ENCODE data around the gene CCDC28B.

CCDC28B gene

DNA sequence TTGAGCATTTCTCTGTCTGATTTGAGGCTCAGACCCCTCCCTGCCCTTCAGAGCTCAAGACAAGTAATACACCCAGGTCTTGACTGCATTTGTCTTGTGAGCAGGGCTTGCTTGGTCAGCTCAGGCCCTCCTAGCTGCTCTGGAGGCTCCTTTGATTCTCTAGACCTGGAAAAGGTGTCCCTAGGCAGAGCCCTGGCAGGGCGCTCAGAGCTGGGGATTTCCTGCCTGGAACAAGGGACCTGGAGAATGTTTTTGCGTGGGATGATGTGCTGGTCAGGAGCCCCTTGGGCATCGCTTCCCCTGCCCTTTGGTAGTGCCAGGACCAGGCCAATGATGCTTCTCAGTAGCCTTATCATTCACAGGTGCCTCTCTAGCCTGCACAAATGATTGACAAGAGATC, 4.9 kb upstream of the CCDC28B start:
- no peak for DNase-seq

DNA sequence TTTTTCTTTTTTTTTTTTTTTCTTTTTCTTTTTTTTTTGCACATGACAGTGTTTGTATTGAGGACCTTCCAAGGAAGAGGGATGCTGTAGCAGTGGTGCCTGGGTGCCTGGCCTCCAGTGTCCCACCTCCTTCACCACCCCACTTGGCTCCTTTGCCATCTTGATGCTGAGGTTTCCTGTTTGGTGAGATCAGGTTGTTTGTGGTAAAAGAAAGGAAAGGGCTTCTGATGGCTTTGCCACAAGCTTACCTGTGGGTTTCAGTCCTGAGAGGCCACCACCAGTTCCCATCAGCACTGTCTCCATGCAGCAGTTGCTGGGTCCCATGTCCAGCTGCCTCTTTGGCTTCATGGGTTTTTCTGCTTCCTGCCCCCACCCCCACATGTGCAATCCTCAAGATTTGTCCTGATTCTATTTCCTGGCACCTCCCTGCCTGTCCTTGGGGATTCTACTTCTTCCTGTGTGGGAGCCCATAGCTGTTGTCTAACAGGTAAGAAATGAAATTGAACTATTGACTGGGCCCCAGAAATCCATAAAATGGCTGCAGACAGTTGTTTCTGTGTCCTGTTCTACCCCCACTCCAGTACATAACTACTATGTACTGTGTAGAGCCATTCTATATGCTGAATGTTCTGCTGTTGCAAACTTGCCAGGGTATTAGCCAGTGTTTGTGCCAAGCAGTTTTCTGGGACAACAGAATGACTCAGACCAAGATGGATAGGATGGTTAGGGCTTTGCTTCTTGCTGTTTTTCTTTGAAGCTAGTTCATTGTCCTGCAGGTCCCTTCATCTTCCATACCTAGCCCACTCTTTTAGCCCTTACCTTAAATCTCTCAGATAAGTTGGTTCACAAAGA, 4.2 kb upstream of the CCDC28B start:
- no peak for DNase-seq

- DNase-seq = no peak
Measured at GRCh38 chr1:32197074-32197473, 3.3 kb upstream of the CCDC28B start.

- DNase-seq = no peak
Measured at GRCh38 chr1:32197837-32198236, 2.6 kb upstream of the CCDC28B start.

DNA sequence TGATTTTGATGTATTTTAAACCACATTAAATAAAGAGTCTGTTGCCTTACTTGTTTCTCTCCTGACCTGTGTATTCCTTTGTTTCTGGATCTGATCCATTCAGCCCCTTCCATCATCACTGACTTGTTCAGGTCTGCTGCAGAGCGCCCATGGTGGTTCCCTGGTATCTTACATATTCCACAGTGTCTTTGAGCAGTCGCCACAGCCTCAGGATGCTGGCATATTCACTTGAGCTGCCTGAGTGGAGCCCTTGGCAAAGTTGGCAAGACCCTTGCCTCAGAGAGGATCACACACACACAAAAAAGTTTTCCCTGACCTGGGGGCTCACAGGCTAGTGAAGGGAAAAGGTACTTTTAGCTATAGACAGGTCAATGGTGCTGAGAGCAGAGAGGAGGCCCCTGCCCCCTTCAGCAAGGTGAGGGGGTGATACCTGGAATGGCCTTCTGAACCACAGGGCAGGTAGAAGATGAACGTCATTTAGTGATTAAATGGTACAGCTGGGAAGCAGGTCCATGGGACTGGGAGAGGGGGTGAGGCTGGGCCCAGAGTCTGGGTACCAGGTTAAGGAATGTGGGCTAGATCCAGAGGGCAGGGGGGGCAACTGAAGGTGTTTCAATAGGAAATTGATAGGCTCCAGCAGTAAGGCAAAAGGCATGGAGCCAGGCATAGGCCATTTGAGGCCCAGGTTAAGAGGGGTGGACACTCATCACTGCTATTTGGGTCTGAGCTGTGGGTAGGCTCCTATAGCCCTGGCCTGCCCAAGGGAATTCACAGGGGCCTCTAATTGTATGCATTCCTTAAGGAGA, 2.0 kb upstream of the CCDC28B start:
- no peak for DNase-seq

- DNase-seq = no peak
Measured at GRCh38 chr1:32199043-32199716, 1.2 kb upstream of the CCDC28B start.

GRCh38 chr1:32199717-32200072, 700 bp upstream of the CCDC28B start:
- no peak for DNase-seq

- no peak for DNase-seq
Measured at GRCh38 chr1:32201011-32201855, 838 bp downstream of the CCDC28B start.

DNA sequence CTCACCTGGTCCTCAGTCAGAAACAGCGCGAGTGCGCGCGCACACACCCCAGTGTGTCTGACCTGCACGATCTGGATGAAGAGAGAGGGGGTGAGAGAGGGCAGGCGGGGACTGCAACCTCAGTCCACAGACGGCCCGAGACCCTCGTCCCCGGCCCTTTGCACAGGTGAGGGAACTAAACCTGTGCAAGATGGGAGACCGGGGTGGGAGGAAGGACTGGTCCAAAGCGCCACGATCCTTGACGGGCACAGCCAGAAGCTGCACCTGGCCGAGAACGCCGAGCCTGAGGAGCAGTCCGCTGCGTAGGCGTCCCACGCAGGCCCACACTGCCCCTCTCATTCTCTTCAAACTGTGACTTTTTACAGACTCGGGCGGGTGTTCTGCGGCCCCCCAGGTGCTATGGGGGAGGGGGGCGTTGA, 4.6 kb downstream of the CCDC28B start:
- no peak for DNase-seq

DNA sequence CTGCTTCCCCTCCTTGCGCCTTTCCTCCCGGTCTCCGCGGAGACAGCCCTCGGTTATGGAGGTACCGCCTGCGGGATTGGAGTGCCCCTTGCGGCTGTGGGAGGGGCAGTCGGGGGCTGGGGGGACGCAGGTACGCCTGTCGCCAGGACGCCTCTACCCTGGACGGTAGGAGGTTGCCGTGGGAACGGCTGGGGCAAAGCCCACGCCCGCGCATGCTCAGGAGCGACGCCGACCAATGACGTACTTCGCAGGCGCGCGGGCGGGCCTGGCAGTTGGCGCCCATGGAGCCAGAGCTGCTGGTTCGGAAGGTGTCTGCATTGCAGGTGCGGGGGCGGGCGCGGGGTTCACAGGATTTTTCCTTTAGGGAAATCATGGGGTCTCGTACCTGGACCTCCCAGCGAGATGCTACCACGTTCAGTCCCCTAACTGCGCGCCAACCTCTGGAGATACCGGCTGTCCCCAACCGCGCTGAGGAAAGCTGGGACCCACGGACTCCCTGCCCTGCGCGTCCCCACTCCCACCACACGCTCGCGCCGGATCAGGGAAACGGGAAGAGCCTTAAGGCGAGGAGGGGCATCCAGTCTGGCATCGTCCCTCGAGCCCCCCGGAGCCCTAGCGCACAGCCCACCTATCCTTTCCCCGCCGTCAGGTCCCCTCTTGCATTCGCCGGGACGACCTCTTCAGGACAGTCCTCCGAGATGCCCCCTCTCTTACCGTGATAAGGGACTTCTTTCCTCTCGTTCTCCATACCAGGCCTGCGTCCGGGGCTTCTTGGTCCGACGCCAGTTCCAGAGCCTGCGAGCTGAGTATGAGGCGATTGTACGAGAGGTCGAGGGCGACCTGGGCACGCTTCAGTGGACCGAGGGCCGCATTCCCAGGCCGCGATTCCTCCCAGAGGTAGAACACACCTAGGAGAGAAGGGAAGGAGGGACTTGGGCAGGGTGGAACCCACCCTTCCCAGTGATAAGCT, 5.3 kb downstream of the CCDC28B start, which contains the start of gene IQCC:
Gene IQCC, plus strand, starts transcription at position 271 of the 970 bp plus-strand sequence. Its CDS starts 11 bp downstream, at position 282.
- DNase-seq = peak; percentile 54 to 75

DNA sequence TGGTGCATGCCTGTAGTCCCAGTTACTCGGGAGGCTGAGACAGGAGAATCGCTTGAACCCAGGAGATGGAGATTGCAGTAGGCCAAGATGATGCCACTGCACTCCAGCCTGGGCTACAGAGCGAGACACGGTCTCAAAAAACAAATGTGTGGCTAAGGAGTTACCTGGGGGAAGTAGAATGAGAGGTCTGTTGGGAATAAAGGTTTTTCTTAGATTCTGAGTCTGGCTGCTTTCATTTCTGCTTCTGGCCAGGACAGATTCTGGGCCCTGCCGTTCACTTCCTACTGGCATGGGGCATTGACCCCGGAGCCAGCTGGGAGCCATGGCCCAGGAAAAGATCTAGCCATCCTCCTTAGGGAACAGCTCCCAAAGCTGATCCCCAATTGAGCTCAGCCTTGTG, 8.1 kb downstream of the CCDC28B start:
- DNase-seq = no peak

GRCh38 chr1:32208891-32209328, 8.5 kb downstream of the CCDC28B start, which contains the start of gene DCDC2B:
Gene DCDC2B, plus strand, starts transcription at chr1:32209089. Its CDS starts 5 bp downstream, at chr1:32209094.
- peak in 1 of 2 experiments; percentile 27 for DNase-seq

GRCh38 chr1:32215629-32216480, 15.5 kb downstream of the CCDC28B start:
- DNase-seq = peak; percentile 34 to 48

GRCh38 chr1:32216566-32216965, 16.2 kb downstream of the CCDC28B start:
- no peak for DNase-seq

GRCh38 chr1:32219022-32219421, 18.6 kb downstream of the CCDC28B start:
- no peak for DNase-seq

GRCh38 chr1:32220746-32221580, 20.6 kb downstream of the CCDC28B start:
- DNase-seq = no peak

DNA sequence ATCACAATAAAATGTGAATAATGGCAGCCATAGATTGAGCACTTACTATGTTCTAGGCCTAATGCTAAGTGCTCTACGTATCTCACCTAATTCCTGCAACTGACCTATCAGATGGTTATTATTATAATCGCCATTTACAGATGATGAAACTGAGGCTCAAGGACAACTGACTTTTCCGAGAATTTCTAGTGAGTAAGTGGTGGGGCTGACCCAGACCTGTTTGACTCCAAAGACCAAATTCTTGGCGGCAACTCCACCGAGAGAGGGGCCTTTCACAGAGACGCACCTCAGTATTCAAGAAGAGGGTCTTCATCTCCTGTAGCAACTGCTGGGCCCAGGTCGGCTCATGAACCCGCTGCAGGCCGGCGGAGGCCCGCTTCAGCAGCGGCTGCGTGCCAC, 21.2 kb downstream of the CCDC28B start:
- no peak for DNase-seq

DNA sequence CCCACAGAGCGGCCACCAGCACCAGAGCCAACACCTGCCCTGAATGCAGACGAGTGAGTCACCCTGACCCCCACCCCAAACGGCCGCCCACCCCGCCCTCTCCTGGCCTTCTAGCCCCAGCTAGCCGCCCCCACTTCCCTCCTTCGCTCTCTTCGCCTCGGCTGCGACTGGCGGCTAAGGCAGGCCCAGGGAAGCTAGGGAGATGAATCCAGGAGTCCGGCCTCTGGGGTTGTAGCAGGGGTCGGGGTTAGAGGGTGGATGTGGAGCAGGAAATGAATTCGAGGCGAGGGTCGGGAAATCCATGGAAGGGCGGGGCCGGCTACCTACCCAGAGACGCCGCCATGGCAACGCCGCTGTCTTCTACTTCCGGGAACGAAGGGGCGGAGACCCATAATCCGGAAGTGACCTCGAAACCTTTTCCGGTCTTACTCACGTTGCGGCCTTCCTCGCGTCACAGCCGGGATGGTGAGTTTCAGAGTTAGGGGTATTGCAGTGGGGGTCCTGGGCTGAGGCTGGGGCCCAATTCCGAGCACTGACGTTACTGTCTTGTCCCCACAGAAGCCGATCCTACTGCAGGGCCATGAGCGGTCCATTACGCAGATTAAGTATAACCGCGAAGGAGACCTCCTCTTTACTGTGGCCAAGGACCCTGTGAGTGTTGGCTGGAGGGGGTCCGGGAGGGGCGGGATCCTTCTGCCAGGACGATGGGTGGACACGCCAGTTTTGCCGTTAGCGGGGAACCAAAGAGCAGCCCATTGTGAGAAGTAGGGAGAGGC, 21.8 kb downstream of the CCDC28B start, which contains the start of the genes EIF3I and TMEM234:
Gene EIF3I, plus strand, starts transcription at position 428 of the 776 bp plus-strand sequence. Its CDS starts 35 bp downstream, at position 463.
Gene TMEM234, minus strand, starts transcription at position 374 of the 776 bp plus-strand sequence. Its CDS starts 31 bp downstream, at position 343.
- DNase-seq = peak; percentile 39 to 80
